GM21423 (cell line): ENCODE data around the gene HTRA1.

Experiments
- ATAC-seq: cut with Tn5 transposase; IDR thresholded peaks from one replicate; pipeline ENCODE4 v1.9.1; 2021; ENCODE audit warnings: mild to moderate bottlenecking, moderate library complexity; ENCODE audit not compliant: unreplicated experiment

The HTRA1 gene

GRCh38 chr10:122454603-122455080 is 6.7 kb upstream of the HTRA1 start, which contains the start of gene ARMS2:
ARMS2 (plus strand) TSS chr10:122454653; CDS start chr10:122454728, 75 bp downstream.
- no peak for ATAC-seq

GRCh38 chr10:122455376-122456079 is 5.8 kb upstream of the HTRA1 start:
- ATAC-seq = no peak

GRCh38 chr10:122457934-122458333 is 3.4 kb upstream of the HTRA1 start:
- ATAC-seq = no peak

- no peak for ATAC-seq
Measured at GRCh38 chr10:122458693-122459092, 2.7 kb upstream of the HTRA1 start.

GRCh38 chr10:122459561-122460273 is 1.6 kb upstream of the HTRA1 start:
- no peak for ATAC-seq

- no peak for ATAC-seq
Measured at GRCh38 chr10:122460891-122461293, 461 bp upstream of the HTRA1 start.

GRCh38 chr10:122461729-122462532 is 578 bp downstream of the HTRA1 start:
- ATAC-seq = no peak

- no peak for ATAC-seq
Measured at GRCh38 chr10:122462533-122463465, 1.4 kb downstream of the HTRA1 start.

- ATAC-seq = no peak
Measured at GRCh38 chr10:122463466-122464249, 2.3 kb downstream of the HTRA1 start.

- ATAC-seq = no peak
Measured at GRCh38 chr10:122464250-122464510, 2.8 kb downstream of the HTRA1 start.

- ATAC-seq = no peak
Measured at GRCh38 chr10:122464586-122464985, 3.2 kb downstream of the HTRA1 start.

- no peak for ATAC-seq
Measured at GRCh38 chr10:122465401-122466040, 4.2 kb downstream of the HTRA1 start.

GRCh38 chr10:122466951-122467381 is 5.6 kb downstream of the HTRA1 start:
- no peak for ATAC-seq

GRCh38 chr10:122467701-122468100 is 6.3 kb downstream of the HTRA1 start:
- ATAC-seq = no peak

GRCh38 chr10:122468307-122468925 is 7.1 kb downstream of the HTRA1 start:
- no peak for ATAC-seq

- no peak for ATAC-seq
Measured at GRCh38 chr10:122468926-122469781, 7.8 kb downstream of the HTRA1 start.

- ATAC-seq = no peak
Measured at GRCh38 chr10:122469848-122470247, 8.5 kb downstream of the HTRA1 start.
